Retina (tissue), 1 donor: ENCODE results near the gene ARGLU1.

Experiments used
- DNase-seq: peaks from one replicate; pipeline ENCODE4 v3.0.0-alpha.2; 2016

The ARGLU1 gene

GRCh38 chr13:106586648-106587166 lies 18.8 kb upstream of the ARGLU1 start:
- DNase-seq, result no peak

- DNase-seq, result no peak
These were observed 13.3 kb upstream of the ARGLU1 start for GRCh38 chr13:106581225-106581624.

GRCh38 chr13:106575896-106576295 lies 8.0 kb upstream of the ARGLU1 start:
- no peak for DNase-seq

- no peak for DNase-seq
These were observed 5.9 kb upstream of the ARGLU1 start for GRCh38 chr13:106573868-106574267.

GRCh38 chr13:106573284-106573846 lies 5.4 kb upstream of the ARGLU1 start:
- DNase-seq, result no peak

GRCh38 chr13:106570299-106570852 lies 2.4 kb upstream of the ARGLU1 start:
- no peak for DNase-seq

- no peak for DNase-seq
These were observed 1.5 kb upstream of the ARGLU1 start for GRCh38 chr13:106569233-106570095.

- DNase-seq, result no peak
These were observed 514 bp upstream of the ARGLU1 start for GRCh38 chr13:106568299-106569003.

GRCh38 chr13:106566641-106567473 lies 1.1 kb downstream of the ARGLU1 start:
- peak; percentile 69 for DNase-seq

- DNase-seq, result no peak
These were observed 2.7 kb downstream of the ARGLU1 start for GRCh38 chr13:106565127-106565775.

GRCh38 chr13:106562301-106562700 lies 5.6 kb downstream of the ARGLU1 start:
- DNase-seq, result no peak

GRCh38 chr13:106561551-106562170 lies 6.3 kb downstream of the ARGLU1 start:
- no peak for DNase-seq

GRCh38 chr13:106560821-106561220 lies 7.1 kb downstream of the ARGLU1 start:
- DNase-seq, result no peak

GRCh38 chr13:106558527-106558926 lies 9.4 kb downstream of the ARGLU1 start:
- DNase-seq, result no peak

GRCh38 chr13:106555631-106556328 lies 12.2 kb downstream of the ARGLU1 start:
- no peak for DNase-seq

GRCh38 chr13:106551751-106552150 lies 16.2 kb downstream of the ARGLU1 start:
- DNase-seq, result no peak

- no peak for DNase-seq
These were observed 16.6 kb downstream of the ARGLU1 start for GRCh38 chr13:106551350-106551749.

GRCh38 chr13:106550570-106551135 lies 17.3 kb downstream of the ARGLU1 start:
- no peak for DNase-seq

GRCh38 chr13:106548064-106548696 lies 19.8 kb downstream of the ARGLU1 start:
- DNase-seq, result no peak

- DNase-seq, result no peak
These were observed 26.1 kb downstream of the ARGLU1 start for GRCh38 chr13:106541826-106542225.
